HS-5 (cell line): Measurements from ENCODE around the gene MTM1.

Experiments
- DNase-seq: peaks from one replicate; pipeline ENCODE4 v3.0.0-alpha.2; 2012; ENCODE audit warnings: low read depth

Gene MTM1

DNA sequence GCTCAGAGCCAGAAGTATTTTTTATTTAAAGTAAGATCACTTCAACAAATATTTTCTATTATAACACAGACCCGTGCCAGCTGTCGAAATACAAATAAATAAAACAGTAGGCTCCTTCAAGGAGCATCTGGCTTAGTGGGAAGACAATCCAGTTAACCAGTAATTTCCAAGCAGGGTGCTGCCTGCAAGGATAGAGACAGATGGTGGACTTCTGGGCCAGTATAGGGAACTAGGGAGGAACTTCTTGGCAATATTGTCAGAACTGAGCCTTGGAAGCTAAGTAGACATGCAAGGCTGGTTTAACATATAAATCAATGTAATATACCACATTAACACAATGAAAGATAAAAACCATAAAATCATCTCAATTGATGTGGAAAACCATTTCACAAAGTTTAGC, 107.8 kb downstream of the MTM1 start:
- DNase-seq = no peak

DNA sequence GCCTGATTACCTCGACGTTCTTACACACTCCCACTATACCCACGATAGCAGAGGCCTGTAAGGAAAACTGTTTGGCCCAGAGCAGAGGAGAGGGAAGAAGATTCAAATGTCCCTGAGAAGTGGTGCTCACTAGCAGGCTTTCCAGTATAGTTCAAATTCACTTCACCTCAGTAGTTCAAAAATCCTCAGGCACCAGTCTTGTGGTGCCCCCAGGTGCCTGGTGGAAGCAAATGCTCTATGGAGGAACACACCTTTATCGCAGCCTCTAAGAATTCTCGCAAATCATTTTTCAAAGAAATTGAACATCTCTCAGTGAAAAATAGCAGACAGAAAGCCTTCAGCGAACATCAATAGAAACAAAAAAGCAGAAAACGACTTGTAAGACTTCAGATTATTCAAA, 112.6 kb downstream of the MTM1 start:
- DNase-seq = no peak

DNA sequence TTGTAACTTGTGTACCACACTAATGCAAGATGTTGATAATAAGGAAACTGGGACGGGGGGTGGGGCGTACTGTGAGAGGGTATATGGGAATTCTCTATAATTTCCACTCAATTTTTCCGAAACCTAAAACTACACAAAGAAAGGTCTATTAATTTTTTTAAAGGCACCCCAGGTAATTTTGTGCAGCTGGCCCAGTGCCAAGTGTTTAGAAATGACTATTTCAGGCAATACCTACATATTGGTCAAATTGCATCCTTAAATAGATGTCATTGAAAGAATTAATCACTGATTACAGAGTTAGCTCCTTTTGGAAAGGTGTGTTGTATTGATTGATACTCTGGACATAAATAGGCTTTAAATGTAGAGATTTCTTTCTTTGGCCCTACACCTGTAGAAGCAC, 114.7 kb downstream of the MTM1 start:
- DNase-seq = no peak

DNA sequence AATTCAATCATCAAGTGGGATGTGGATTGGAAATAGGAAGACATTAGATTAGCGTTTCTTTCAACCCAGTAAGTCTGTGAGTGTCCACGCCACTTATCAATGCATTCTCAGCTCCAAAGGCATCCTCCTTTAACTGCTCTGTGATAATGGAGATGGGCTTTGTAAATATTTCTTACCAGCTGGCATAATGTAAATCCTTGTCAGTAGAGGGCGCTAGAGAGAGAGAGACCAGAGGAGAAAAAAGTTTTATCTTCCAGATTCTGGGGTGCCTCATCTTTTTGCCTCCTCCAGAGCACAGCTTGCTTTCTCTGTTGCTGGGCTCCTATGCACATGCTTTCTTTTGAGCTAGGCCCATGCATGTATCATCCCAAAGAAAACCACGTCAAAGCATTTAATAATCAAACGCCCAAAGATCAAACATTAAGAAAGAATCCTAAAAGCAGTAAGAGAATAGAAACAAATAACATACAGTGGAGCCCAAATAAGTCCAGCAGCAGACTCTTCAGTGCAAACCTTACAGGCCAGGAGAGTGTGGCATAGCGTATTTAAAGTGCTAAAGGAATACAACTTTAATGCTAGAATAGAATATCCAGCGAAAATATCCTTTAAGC, 115.2 kb downstream of the MTM1 start:
- DNase-seq = no peak

DNA sequence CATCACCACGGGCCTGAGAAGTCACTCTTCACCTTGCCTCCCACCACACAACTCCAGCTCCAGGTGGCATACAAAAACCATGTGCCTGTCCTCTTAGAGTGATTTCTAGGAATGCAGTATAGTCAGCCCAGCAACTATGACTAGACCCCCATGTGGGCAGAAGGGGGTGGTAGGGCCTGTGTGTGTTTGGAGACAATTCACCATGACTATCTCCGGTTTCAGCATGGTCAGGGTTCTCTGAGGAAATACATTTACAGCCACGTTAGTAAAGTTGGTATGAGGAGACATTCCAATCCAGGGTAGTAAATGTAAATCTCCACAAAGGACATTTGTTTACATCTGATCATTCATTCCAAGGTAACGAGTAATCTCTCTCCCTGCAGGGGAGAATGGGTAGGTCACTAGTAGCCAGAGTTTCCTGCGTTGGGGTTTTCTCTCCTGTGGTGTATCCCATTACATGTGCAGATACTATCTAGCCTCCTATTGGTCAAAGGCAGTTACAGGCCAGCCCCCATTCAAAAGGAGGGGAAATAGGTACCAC, 120.6 kb downstream of the MTM1 start:
- peak; percentile 88 for DNase-seq

DNA sequence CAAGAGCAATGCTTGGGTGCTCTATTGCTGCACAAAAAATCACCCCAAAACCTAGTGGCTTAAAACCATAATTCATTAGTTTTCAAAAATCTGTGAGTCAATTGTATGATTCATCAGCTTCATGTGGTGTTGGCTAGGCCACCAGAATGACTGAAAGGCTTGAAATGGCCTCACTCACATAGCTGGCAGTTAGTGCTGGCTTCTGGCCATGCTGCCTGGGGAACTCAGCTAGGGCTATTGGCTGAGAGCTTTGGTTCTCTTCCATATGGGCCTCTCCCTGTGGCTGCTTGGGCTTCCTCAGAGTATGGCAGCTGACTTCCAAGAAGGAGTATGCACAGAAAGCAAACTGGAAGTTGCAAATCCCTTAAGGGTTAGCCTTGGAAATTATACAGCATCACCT, 121.7 kb downstream of the MTM1 start:
- peak; percentile 70 for DNase-seq

DNA sequence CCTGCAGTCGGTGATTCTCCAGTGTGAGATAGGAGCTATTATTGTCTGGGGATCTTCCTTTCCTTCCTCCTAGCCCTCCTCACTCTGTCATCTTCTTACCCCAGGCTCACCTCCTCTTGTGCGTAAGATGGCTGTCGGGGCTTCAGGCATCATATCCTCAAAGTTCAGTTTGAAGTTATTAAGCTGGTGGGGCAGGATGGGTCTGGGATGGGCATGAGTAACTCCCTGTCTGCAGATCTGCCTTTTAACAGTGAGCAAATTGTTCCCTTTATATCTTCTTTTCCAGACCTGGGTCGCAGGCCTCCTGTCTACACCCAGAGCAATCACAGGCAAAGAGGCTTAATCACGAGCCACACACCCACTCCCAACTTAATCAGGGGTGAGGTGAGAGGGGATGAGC, 123.9 kb downstream of the MTM1 start:
- no peak for DNase-seq

DNA sequence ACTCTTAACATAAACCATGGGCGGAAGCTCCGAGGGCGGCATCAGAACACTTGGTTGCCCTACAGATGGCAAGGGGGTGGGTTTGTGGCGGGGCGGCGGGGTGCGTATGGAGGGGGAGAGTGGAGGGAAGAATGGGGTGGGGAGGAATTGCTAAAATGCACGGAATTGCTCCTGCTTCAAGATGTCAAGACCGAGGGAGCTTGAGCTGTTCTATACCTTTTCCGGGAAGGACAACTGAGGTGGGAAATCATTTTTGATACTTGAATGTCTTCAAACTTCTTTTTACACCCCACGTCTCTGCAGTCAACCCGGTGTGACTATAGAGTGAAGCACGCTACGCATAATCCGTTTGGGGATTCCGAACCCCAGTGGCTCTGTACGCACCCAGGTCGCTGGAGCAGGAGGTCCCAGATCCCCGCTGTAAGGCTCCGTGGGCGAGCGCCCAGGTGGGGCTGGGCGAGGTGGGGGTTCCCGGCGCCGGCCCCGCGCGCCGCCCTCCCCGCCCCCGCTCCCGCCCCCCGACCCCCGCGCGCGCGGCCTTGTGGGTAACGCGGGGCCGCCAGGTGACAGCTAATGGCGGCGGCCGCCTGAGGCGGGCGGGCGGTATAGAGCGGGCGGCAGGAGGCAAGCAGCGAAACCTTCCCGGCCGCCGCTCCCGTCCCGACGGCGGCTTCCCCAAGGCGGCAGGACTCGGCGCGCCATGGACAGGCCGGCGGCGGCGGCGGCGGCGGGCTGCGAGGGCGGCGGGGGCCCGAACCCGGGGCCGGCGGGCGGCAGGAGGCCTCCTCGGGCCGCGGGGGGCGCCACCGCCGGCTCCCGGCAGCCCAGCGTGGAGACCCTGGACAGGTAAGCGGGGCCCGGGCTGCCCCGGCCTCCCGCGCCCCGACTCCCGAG, 124.7 kb downstream of the MTM1 start, which contains the start of gene MTMR1:
Gene MTMR1 (plus strand): TSS at position 566 of the 894 bp plus-strand sequence. CDS start 135 bp downstream, at position 701.
- no peak for DNase-seq

DNA sequence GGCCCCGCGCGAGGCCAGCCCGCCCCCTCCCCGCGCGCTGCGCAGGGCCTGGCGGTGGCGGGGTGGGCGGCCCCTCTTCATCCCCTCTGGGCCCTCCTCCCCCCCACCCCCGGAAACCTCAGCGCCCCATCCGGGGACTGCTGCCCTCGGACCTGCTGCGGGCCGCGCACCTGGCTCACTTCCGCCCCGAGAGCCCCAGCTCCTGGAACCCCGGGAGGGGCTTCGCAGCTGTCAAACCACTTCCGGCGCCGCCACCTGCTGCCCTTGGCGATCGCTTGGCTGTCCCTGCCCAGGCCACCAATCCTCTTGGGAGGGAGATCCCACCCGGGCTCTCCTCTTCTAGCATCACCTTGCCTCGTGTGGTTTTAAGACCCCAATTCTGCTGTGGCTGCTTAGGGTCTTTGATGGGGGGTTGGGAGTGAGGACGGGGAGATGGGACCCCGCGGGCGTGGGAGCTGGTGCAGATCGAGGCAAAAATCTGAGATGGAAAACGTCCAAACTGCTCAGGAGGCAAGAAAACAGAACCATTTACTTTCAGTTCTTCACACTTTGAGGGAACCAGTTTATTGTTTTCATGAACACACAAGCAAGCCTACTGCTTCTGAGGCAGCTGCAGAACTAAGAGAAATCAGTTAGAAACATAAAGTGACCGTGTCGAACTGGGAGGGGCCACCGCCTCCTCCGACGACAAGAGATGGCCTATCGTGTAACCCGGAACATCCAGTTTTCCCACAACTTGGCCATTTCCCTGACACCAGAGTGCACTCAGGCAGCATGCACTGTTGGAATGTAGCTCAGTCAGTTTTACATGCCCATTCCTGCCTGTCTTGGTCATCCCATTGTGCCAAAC, 125.5 kb downstream of the MTM1 start:
- peak; percentile 40 for DNase-seq

DNA sequence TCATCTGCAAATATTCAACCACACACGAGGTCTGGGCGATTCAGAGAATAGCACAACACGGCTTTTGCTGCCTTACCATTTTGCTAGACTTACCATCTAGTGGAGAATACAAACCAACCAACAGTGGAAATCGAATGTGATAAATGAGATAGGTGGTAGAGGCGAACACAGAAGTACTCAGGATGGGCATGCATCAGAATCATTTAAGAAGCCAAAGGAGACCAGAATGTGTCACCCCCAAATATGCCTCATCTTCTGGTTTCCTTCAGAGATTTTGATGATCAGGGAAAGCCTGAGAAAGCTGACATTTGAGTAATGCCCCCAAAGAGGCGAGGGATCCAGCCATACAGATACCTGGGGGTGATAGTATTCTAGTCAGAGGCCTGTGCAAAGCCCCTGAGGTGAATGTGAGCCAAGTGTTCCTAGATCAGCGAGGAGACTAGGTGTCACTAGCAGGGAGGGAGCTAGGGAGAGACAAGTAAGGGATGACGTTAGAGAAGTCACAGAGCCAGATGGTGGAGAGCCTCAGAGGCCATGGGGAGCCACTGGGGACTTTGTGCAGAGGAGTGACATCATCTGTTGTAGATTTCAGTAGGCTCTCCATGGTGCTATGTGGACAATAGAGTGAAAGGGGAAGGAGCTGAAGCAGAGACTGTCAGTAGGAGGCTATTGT, 126.5 kb downstream of the MTM1 start:
- no peak for DNase-seq

DNA sequence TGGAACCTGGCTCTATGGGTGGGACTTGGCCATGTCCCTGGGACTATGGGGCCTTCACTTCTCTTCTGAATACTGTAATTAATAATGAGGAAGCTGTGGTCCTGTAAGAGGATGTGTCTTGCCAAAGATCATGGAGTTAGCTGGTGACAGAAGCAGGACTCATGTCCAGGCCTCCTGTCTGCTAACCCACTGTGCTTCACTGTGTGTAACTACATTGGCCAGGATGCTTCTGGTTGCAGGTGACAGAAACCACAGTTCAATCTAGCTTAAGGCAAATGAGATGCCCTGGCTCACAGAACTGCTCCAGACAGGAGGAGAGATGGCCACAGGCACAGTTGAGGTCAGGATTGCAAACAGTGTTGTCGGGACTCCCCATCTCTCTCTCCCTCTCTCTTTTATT, 127.9 kb downstream of the MTM1 start:
- DNase-seq = no peak

DNA sequence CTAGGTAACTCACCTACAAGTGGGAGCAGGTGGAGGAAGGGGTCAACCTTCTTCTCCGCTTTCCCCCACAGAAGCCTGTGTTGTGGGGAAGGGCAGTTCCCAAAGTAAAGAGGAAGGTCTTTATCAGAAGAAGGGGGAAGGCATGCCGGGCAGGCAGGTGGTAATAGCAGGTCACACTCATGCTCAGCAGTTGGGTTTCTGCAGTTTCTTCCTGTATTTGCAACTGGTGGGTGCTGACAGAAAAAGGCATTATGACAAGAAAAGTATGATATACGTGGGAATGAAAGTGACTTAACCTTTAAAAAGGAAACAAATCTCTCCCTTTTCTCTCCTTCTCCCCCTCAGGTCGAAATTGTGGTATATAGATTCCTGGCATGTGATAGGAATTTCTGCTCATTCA, 128.4 kb downstream of the MTM1 start:
- no peak for DNase-seq

DNA sequence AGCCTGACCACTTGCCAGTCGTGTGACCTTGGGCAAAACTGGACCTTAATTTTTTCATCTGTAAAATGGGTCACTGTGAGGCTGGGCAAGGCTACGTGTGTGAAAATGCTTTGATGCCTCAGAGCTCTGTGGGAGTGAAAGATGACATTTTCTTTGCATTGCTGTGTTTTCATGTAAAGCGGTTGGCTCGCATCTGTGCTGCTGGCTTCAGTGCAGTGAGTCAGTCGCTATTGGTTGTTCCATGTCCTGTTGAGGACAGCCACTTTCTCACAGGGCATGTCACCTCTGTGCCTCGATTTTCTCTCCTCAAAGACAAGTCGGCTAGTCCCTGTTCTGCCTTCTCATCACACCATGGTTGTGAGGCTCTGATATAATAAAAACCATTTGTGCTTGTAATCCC, 129.2 kb downstream of the MTM1 start:
- no peak for DNase-seq

DNA sequence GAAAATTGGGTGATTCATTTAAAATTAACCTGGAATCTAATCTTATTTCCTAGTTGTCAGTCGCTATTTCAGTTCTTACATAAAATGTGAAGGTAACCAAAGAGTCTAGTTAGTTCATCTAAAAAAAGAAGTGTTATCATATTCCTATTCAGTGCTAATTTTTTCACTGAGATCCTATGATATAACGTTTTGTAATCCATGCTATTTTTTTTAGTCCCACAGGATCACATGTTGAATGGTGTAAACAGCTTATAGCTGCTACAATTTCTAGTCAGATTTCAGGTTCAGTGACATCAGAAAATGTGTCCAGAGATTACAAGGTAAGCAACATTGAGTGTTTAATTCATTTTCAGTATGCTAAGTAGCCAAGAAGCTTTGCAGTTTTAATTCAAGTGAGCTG, 130.6 kb downstream of the MTM1 start:
- DNase-seq = no peak

DNA sequence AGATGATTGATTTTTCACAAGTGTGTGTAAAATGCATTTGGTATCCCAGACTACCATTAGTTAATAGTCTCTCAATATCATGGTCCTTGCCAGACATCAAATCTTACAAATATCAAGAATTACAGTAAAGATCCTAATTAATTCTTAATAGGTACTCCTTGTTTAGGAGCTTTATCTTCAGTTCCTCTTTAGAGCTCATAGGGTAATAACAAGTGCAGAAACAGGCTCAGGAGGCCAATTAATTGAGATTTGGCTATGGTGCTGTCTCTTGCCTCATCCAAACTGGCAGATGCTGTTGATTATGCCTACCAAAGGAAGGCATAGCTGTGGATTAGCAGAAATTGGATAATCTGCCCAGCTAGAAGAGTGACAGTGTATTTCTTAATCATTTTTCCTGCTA, 131.7 kb downstream of the MTM1 start:
- no peak for DNase-seq

DNA sequence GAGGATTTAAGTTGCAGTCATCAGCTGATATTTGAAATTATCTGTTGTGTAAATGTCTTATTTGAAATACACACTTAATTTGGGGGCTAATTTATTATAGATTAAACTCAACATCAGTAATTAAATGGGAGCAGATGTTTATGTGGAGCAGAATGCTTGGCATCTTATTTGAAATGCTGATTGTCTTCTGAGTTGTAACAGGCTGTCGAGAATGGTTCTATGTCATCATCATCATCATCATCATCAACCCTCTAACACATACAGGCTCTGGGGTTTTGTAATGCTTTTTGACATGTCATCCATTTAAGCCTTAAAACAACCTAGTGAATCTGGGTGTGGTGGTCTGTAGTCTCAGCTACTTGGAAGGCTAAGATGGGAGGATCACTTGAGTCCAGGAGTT, 133.0 kb downstream of the MTM1 start:
- no peak for DNase-seq

DNA sequence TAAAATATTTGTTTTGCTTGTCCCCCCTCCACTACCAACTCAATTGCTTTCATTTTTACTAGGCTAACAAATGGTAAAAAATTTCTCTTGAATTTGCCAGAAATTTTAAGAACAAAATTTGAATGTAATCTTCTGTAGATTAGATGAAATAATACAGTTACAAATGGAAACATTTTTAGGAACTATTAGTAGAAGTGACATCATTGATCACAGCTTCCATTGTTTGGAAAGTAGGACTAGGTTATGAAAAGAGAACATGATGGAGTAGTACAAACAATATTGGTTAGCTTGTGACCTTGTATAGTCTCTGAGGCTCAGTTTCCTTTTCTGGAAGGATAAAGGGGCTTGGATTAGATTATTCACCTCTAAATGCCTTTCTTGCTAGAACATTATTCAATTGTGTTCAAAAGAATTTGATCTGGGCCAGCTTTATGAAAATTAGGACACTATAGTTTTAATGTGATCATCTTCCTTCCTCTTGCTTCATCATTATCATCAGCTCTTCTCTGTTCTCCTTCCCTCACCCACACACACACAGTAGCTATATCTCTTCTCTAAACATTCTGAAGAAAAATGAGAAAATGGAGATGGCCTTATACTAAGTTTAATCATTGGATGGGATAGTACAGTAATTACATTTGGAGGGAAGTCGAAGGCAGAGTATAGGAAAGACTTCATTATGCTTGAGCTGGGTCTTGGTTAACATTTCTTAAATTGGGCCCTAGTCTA, 134.7 kb downstream of the MTM1 start:
- DNase-seq = no peak

DNA sequence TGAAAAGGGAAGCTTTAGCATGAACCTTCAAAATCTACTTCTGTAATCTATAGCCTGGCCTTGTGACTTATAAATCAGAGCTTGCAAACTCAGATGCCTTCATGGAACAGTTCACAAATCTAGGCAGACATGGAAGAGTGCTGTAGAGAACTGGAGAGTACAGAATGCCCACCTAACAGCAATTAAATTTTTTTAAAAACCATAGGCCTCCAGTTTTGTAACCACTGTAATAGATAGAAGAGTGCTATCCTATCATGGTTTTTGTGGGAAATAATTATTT, 135.2 kb downstream of the MTM1 start:
- no peak for DNase-seq

DNA sequence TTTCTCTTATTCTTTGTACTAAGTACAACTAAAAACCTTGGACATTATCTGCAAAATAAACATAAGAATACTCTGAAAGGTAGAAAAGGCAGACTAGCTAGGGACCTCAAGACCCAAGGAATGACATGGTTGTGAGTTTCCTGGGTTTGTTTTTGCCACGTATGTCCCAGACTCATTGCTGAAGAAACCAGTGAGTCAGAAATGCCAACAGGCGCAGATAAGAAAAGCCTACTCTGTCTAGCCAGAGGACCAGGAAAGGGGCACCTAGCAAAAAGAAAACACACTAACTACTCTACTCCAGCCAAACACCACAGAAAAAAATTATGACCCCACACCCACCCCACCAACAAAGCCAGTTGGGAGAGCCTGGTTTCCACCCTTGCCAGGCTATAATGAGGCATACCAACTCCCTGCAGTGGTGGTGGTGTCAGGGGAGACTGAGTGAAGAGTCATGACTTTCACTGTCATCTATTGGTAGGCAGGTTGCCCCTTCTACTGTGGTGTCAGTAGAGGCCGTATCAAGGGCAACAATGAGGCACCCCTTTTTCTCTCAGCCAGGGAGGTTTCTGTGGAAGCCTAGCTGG, 135.7 kb downstream of the MTM1 start:
- DNase-seq = no peak

DNA sequence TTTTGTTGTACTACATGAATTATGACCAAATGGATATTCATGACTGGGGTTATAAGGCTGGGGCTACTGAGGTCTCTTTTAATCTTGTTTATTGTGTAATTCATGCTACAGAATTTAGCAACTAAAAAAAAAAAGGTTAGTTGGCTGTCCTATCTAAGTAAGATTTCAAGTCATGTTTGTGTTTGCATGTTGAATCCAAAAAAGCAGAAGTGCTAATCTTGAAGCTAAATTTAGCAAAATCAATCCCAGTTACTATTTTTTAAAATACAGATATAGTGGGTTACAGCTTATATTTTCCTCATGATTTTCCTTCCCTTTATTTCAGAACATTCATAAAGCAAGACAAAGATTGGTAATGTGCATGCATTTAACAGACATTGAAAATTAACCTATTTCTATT, 144.2 kb downstream of the MTM1 start:
- no peak for DNase-seq

DNA sequence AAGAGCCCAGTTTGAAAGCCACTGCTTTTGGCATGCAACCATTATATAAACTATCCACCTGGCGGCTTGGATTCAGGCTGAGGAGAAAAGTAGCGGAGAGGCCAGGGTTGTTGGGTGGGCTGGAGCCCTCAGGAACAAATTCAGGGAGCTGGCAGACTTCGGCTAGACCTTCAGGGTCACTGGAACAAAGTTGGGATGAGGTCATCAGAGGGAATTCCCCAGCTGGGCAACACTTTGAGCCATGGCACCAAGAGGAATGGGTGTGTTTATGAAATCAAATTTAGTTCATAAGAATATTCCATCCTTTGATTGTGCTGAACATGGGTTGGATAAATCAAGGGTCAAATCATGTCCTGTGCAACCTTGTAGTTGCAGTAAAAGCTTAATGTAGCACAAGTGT, 146.8 kb downstream of the MTM1 start:
- DNase-seq = no peak
